ENCODE results near the gene ATPAF2. TPM values are rescaled to one million over a fixed set of nuclear protein-coding genes. Genes with fewer than 3 reads are reported as not detected.

Gene ATPAF2
- total RNA-seq, 2 donors from 2014 or later, result 11.8 to 19.0 TPM

- H3K9me3 ChIP-seq, result no peaks in the 10 kb centered on the region
- H3K4me1 ChIP-seq (ENCODE audit: control insufficient read depth in 1 of 2, low read depth in 2 of 2), result peaks cover 3 to 12% of the 10 kb centered on the region in 2 donors
- H3K36me3 ChIP-seq, result no peaks in the 10 kb centered on the region
- ATAC-seq (ENCODE audit: insufficient number of reproducible peaks, low FRiP score, low read depth) (no peak), DNase-seq (ENCODE audit: low spot score) (no peak)
- no peaks in the 10 kb centered on the region for H3K27me3 ChIP-seq (replicated peaks; ENCODE audit: insufficient read depth)
- TF ChIP-seq CTCF (IDR thresholded peaks at IDR 0.05), result no peak
- no peak overlapping the region for H3K27ac ChIP-seq
- no peak overlapping the region for H3K4me3 ChIP-seq
Observed at GRCh38 chr17:18074566-18075272, 35.8 kb upstream of the ATPAF2 start.

DNA sequence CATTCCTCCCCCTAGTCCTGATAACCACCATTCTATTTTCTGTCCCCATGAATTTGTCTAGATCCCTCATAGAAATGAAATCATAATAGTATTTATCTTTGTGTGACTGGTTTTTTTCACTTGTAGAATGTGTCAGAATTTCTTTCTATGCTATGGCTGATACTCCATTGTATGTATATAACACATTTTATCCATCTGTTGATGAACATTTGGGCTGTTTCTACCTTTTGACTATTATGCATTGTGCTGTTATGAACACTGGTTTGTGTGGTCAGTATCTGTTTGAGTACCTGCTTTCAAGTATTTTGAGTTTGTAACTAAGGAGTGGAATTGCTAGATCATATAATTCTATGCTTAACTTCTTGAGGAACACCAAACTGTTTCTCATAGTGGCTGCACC is 32.8 kb upstream of the ATPAF2 start:
- Histone ChIP-seq H3K27ac (no peak overlapping the region), H3K27me3 (replicated peaks; ENCODE audit: insufficient read depth) (no peaks in the 10 kb centered on the region), H3K36me3 (no peaks in the 10 kb centered on the region), H3K4me3 (no peak overlapping the region), H3K4me1 (ENCODE audit: control insufficient read depth in 1 of 2, low read depth in 2 of 2) (peaks cover 3 to 12% of the 10 kb centered on the region in 2 donors), H3K9me3 (no peaks in the 10 kb centered on the region)
- TF ChIP-seq CTCF (IDR thresholded peaks at IDR 0.05), result no peak
- ATAC-seq (ENCODE audit: insufficient number of reproducible peaks, low FRiP score, low read depth) (no peak), DNase-seq (ENCODE audit: low spot score) (no peak)

GRCh38 chr17:18070861-18071340 is 31.9 kb upstream of the ATPAF2 start:
- no peak for DNase-seq (ENCODE audit: low spot score)
- ATAC-seq (ENCODE audit: insufficient number of reproducible peaks, low FRiP score, low read depth), result no peak
- Histone ChIP-seq H3K36me3 (no peaks in the 10 kb centered on the region), H3K9me3 (no peaks in the 10 kb centered on the region), H3K4me3 (peak overlapping the region; percentile 62), H3K4me1 (ENCODE audit: control insufficient read depth in 1 of 2, low read depth in 2 of 2) (peaks cover 3 to 12% of the 10 kb centered on the region in 2 donors), H3K27ac (no peak overlapping the region), H3K27me3 (replicated peaks; ENCODE audit: insufficient read depth) (no peaks in the 10 kb centered on the region)
- TF ChIP-seq CTCF (IDR thresholded peaks at IDR 0.05), result no peak

DNA sequence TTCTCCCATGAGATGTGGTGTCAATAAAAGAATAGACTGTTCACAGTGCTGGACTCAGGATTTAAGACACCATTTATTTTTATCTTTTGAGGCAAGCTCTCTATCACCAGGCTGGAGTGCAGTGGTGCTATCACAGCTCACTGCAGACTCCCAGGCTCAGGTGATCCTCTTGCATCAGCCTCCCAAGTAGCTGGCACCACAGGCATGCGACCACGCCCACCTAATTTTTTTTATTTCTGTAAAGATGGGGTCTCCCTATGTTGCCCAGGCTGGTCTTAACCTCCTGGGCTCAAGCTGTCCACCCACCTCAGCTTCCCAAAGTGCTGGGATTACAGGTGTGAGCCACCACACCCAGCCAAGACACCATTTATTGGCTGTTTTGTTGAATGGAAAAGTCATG is 30.1 kb upstream of the ATPAF2 start:
- Histone ChIP-seq H3K27ac (no peak overlapping the region), H3K36me3 (peaks cover 7% of the 10 kb centered on the region), H3K4me3 (no peak overlapping the region), H3K4me1 (ENCODE audit: control insufficient read depth in 1 of 2, low read depth in 2 of 2) (peaks cover 3 to 12% of the 10 kb centered on the region in 2 donors), H3K9me3 (no peaks in the 10 kb centered on the region), H3K27me3 (replicated peaks; ENCODE audit: insufficient read depth) (no peaks in the 10 kb centered on the region)
- DNase-seq (ENCODE audit: low spot score), result no peak
- no peak for ATAC-seq (ENCODE audit: insufficient number of reproducible peaks, low FRiP score, low read depth)
- TF ChIP-seq CTCF (IDR thresholded peaks at IDR 0.05), result no peak

DNA sequence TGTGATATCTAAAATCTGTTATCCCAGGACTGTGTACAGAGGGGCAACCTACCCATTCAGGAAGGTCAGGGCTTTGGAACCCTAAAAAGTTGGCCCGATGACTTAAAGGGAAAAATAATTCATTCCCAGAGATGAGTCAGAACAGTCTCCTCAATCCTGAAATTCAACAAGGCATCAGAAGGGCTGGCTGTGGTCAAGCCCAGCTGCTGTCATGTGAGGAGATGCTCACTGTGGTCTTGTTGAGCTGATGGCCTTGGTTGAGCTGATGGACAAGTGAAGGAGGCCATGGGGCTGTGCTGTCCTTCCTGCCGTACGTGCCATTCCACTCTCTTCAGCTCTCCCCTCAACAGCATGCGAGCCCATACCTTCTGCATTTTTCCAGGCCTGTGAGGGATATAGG is 27.9 kb upstream of the ATPAF2 start:
- Histone ChIP-seq H3K4me3 (no peak overlapping the region), H3K9me3 (no peaks in the 10 kb centered on the region), H3K36me3 (peaks cover 13% of the 10 kb centered on the region), H3K4me1 (ENCODE audit: control insufficient read depth in 1 of 2, low read depth in 2 of 2) (peaks cover 3 to 12% of the 10 kb centered on the region in 2 donors), H3K27ac (no peak overlapping the region), H3K27me3 (replicated peaks; ENCODE audit: insufficient read depth) (no peaks in the 10 kb centered on the region)
- TF ChIP-seq CTCF (IDR thresholded peaks at IDR 0.05), result no peak
- DNase-seq (ENCODE audit: low spot score) (no peak), ATAC-seq (ENCODE audit: insufficient number of reproducible peaks, low FRiP score, low read depth) (no peak)

All from thoracic aorta (tissue), 2 donors.